HG02981 (cell line): ENCODE measurements around the gene GLUD1.
"Not testable (repeated sequence)": the region's sequence is repeated elsewhere in the genome, so short reads cannot be mapped to it uniquely, and the experiment has no call there.

Experiments
- ATAC-seq: cut with Tn5 transposase; IDR thresholded peaks from one replicate; pipeline ENCODE4 v1.9.1; 2021; ENCODE audit warnings: mild to moderate bottlenecking, moderate library complexity; ENCODE audit not compliant: unreplicated experiment

GLUD1 gene

DNA sequence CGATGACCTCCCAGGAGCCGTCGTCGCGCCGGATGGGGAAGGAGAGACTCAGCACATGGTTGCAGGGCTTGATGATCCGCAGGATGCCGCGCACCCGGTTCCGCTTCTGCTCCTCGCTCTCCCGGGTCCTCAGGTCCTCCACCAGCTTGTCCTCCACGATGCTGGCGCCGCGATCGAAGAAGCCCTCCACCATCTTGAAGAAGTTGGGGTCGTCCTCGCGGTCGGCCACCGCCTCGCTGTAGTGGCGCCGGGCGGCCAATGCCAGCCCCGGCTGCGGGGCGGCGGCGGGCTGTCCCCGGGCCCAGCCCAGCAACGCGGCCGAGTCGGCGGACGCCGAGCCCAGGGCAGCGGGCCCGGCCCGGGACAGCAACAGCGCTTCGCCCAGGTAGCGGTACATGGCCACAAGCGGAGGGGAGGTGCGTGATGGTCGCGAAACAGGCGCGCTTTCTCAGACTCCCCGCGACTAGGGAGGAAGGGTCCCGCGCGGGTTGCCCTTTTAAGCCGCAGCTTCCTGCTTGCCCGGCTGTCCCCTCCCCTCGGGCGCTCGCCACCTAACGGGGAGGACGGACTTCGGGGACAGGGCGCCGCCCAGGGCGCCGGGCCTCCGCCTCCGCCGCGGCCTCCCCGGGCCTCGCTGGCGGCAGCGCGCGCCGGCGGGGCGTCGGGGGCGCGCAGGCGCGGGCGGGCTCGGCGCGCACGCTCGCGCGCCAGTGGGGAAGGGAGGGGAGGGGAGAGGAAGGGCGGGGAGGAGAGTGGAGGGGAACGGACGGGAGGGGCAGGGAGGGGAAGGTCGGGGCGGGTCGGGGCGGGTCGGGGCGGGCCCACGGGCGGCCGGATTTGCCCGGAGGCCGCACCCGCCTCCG, at the start of gene GLUD1, which contains the start of gene SHLD2:
TSS of gene GLUD1 (minus strand) at position 471 of the 863 bp plus-strand sequence. CDS start at position 397, 74 bp downstream.
TSS of gene SHLD2 (plus strand) at position 834 of the 863 bp plus-strand sequence. CDS start 56,149 bp downstream, outside the sequence.
- peak; percentile 50 for ATAC-seq

DNA sequence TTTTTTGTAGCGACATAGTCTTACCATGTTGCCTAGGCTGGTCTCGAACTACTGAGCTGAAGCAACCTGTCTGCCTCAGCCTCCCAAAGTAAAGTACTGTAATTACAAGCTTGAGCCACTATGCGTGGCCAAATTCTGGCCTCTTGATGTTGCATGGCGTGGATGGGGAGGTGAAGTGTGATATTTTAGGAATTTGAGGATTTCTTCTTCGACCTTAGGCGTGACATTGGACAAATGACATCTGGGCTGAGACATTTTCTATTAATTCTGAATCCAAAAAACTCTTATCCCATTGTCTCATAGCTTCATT, 48.4 kb upstream of the GLUD1 start:
- not testable (repeated sequence) for ATAC-seq

GRCh38 chr10:87142230-87143108, 47.8 kb upstream of the GLUD1 start:
- ATAC-seq: not testable (repeated sequence)

- ATAC-seq: not testable (repeated sequence)
Observed at GRCh38 chr10:87137478-87137877, 42.8 kb upstream of the GLUD1 start.

DNA sequence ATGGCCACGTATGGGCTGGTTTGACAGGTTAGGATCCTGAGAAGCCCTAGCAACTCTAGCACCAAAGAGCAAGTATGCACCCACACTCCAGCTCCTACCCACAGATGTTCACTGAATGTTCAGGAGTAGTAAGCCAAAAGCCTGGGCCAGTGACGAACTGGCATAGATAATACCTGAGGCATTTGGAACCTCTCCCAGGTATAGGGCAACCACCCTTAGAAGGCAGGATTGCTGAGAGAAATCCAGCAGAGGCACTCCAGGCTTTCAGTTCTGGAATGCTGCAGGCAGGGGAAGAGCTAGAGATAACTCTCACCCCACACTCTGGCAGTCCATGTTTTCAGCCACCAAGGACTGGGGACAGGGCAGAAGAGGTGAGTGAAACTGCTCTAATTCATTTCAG, 39.8 kb upstream of the GLUD1 start:
- not testable (repeated sequence) for ATAC-seq

DNA sequence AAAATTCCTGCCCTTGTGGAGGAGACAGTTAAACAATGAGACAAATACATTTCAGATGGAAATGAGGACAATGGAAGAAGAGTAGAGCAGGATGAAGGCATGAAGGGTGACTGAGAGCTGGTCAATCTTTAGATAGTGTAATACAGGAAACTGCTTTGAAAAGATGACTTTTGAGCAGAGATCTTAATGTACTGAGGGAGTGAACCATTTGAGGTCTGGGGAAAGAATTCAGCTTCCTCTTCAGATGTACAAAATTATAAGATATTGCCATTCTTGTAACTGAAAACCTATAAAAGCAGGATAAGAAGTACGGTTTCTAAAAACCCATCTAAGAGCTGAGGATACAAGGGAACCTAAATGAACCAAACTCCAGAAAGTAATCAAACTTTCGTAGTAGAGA, 39.3 kb upstream of the GLUD1 start:
- ATAC-seq: not testable (repeated sequence)

- ATAC-seq: not testable (repeated sequence)
Observed at GRCh38 chr10:87132176-87132575, 37.5 kb upstream of the GLUD1 start.

- ATAC-seq: not testable (repeated sequence)
Observed at GRCh38 chr10:87127607-87128156, 33.0 kb upstream of the GLUD1 start.

GRCh38 chr10:87127048-87127447, 32.4 kb upstream of the GLUD1 start:
- ATAC-seq: not testable (repeated sequence)

GRCh38 chr10:87123351-87123750, 28.7 kb upstream of the GLUD1 start:
- not testable (repeated sequence) for ATAC-seq

GRCh38 chr10:87119029-87119428, 24.4 kb upstream of the GLUD1 start:
- not testable (repeated sequence) for ATAC-seq

- ATAC-seq: not testable (repeated sequence)
Observed at GRCh38 chr10:87118122-87118521, 23.5 kb upstream of the GLUD1 start.

DNA sequence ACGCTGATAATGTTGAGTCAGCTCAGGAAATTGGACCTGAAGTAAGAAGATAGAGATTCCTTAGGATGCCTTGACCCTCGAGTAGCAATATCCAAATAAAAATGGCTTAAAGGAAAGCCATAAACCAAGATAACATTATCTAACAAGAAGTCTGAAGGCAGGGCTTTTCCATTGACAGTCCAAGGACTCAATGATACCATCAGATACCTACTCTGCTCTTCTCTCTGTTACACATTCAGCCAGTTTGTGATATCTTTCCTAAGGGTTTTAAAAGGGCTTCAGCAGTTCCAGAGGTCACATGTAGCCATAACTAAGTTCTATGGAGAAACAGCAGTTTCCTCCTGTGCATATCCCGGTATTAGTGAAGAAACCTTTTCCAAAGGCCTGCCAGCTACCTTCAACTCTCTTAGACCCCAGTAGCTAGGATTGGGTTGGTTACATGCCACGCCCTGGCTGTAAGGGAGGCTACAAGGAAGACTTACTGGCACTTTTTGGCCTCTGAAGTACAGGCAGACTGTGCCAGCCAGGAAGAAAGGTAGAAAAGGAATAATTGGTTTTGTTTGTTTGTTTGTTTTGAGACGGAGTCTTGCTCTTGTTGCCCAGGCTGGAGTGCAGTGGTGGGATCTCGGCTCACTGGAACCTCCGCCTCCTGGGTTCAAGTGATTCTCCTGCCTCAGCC, 10.9 kb upstream of the GLUD1 start:
- ATAC-seq: no peak

- not testable (repeated sequence) for ATAC-seq
Observed at GRCh38 chr10:87104727-87105126, 10.1 kb upstream of the GLUD1 start.

- no peak for ATAC-seq
Observed at GRCh38 chr10:87101996-87102395, 7.4 kb upstream of the GLUD1 start.

DNA sequence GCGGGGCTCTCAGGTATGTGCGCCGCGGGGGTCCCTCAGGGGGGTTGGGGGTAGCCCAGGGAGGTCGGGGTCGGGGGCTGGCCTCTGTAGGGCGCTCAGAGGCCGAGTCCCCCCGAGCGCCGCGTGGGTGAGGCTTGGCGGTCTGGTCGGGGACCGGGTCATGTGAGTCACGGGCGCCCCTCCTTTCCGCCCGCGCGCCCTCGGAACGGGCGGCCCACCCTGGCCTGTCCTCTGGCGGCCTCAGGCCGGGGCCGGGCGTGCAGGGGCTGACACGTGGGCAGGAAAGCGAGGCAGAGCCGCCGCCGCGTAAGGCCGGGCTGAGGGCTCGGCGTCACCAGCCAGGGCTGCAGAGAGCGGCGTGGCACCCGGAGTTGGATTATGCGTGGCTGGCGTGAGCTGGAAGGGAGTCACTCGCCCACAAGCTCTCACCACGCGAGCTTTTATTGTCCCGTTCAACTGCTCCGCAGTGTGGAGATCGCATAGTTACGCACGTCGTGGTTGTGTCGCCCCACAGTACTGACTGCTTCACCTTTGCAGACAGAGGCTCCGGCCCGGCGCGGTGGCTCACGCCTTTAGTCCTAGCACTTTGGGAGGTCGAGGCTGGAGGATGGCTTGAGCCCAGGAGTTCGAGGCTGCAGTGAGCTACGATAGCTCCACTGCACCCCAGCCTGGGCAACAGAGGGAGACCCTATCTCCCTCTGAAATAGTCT, 748 bp upstream of the GLUD1 start:
- peak; percentile 43 for ATAC-seq

DNA sequence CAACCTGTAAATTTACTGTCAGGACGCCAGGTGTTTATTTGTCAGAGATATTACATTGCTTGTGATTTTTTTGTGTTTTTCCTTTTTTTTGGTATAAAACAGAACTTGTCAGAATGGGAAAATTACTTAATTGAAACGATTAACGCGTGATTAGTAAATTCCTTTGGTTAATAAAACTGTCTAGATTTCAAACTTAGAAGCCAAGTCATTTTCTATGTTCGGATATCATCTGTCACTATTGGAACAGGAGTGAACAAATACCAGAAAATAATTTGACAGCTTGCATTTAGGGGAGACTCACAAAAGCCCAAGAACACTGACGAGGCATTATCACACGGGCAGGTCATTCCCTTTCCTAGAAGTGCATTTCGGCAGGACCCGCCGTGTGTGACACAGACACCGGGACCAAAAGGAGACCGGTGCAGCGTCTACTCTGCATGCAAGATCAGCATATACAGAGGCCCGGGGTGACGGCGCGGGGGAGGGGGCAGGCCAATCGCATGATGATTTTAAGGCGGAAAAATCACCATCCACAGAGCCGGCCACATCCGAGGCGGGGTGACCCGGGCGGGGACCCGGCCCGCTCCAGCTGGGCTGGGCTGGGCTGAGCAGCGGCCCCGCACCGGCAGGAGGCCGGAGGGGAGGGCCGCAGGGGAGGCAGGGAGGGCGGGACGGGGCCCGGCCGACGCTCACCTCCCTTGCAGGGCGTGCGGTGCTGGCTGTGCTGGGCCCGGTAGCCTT, 841 bp downstream of the GLUD1 start:
- peak; percentile 25 for ATAC-seq

- no peak for ATAC-seq
Observed at GRCh38 chr10:87092861-87093631, 1.6 kb downstream of the GLUD1 start.
